ENCODE results near the gene INKA1.

Gene INKA1

DNA sequence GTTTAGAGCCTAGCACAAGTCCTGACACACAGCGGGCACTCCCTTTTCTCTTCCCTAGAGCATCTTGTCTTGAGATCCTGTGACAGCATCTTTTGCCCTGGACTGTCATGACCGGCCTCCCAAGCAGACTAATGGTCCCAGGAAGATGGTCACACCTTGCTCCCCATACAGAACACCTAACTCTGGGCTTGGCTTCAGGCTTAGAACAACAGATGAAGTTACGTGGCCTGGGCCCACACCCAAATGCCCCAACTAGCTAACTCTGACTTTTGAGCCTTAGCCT lies 15.9 kb upstream of the INKA1 start:
- no peak for DNase-seq

- no peak for DNase-seq
Measured at GRCh38 chr3:49787536-49787935, 15.5 kb upstream of the INKA1 start.

GRCh38 chr3:49788056-49788455 lies 15.0 kb upstream of the INKA1 start:
- no peak for DNase-seq

DNA sequence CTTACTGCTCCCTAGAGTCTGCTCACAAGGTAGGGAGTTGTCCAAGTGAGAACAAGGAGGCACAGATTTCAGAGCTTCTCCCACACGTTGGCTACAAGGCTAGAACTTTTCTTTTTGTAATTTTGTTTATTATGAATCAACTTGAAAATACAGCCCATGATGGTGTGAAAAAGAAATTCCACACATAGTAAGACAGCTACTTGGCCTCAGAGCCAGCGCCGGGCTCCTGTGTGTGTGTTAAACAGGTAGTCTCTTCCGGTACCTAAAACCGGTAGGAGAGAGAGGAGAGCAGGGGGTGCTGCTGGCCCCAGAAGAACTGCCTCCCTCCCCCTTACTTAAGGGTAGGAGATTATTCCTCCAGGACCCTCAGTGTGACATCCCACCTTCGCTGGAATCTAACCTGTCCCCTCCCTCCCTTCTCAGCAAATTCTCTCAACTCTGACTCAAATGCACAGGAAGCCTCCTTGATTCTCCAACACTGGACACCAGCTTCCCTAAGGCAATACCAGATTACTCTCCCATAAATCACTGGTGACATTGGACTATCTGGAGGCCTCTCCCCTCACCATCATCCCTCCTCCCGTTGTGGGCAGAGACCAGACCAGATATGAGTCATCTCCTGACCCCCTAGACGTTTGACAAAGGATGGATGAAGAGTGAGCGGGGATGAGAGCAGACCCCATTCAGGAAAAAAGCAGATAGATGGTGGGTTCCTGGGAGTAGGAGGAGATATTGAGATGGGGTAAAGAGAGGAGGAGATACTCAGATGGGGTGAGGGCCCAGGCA lies 12.2 kb upstream of the INKA1 start:
- DNase-seq, result no peak

DNA sequence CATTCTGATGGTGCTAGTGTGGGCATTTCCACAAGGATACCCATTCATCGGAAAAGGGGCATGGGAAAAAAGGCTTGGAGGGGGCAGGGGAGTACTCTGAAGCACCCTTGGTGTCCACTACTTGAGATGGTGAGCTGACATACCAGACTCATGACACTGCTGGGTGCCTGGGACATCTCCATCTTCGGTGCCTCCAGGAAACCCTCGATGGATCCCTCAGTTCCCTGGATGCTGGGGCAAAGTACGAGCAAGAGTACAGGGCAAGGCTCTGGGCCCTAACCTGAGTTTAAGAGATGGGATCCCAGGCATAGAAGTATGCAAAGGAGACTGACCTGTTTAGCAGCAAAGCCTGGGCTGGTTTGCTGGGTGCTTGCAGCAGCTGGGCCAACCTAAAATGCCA lies 11.5 kb upstream of the INKA1 start:
- no peak for DNase-seq

DNA sequence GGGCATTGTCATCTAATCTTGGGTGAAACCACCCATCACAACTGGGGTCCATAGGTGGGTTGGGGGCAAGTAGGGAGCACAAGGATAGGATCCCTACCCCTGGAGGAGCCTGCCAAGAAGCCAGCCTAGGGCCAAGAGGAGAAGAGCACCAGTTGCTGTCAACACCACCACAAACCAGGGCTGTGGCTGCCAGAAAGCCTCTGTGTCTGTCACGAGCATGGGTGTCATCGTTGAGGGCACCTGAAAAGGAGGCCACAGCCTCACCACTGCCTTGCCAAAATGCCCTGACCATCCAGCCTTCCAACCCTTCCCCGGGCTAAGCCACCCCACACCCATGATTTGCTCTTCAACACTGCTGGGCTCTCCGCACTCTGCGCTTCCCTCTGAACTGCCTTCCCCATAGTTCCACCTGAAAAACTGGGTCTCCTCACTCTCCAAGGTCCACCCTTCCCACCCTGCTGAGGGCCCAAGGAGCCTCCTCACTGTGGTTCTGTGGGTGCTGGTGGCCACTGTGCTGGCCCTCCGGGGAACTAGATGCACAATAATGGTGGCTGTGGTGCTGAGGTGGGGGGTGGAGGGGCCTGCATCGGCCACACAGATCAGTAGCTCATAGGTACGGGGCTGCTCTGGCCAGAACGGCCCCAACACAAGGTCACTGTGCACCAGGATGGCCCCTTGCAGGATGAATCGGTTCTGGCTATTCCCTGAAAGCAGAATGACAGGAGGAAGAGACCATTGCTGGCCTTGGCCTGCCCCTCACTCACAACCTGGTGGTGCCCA lies 10.5 kb upstream of the INKA1 start:
- DNase-seq, result no peak

GRCh38 chr3:49793486-49794085 lies 9.5 kb upstream of the INKA1 start:
- DNase-seq, result no peak

GRCh38 chr3:49794431-49794830 lies 8.6 kb upstream of the INKA1 start:
- no peak for DNase-seq

- DNase-seq, result no peak
Measured at GRCh38 chr3:49794926-49795905, 7.8 kb upstream of the INKA1 start.

DNA sequence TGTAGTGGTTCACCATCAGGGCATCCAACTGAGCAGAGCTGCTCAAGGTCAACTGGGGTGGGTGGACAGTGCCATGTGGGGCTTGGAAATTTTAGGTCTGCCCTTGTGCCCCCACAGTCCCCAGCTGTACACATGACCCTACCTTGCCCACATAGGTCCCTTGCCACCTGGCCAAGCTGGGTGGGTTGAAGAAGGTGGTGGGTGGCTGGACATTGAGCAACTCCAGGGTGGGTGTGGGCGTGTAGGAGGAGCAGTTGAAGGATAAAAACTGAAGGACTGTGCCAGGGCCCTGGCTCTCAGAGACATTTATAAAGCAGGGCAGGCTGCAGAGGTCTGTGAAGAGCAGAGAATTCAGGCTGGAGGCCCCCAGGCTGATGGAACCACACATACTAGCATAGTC lies 4.0 kb upstream of the INKA1 start:
- no peak for DNase-seq

DNA sequence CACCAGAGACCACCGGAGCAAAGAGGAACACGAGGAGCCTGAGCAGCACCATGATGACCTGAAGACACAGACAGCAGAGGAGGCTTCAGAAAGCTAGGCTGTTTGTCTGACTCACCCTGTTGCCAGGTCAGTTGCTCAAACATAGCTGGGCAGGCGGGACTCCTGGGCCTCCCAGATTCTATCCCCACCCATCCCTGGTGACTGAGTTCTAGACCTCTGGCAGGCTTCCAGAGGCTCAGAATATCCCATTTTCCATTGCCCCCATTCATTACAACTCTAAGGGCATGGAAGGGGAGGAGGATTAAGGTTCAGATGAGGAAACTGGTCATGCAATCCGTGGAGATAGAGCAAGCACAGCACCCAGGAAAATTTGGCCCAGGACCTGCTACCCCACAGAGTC lies 3.3 kb upstream of the INKA1 start, which contains the start of gene CDHR4:
Gene CDHR4 (minus strand): TSS at position 113 of the 400 bp plus-strand sequence. CDS start 61 bp downstream, at position 52.
- DNase-seq, result no peak

GRCh38 chr3:49801160-49801559 lies 1.9 kb upstream of the INKA1 start:
- no peak for DNase-seq

DNA sequence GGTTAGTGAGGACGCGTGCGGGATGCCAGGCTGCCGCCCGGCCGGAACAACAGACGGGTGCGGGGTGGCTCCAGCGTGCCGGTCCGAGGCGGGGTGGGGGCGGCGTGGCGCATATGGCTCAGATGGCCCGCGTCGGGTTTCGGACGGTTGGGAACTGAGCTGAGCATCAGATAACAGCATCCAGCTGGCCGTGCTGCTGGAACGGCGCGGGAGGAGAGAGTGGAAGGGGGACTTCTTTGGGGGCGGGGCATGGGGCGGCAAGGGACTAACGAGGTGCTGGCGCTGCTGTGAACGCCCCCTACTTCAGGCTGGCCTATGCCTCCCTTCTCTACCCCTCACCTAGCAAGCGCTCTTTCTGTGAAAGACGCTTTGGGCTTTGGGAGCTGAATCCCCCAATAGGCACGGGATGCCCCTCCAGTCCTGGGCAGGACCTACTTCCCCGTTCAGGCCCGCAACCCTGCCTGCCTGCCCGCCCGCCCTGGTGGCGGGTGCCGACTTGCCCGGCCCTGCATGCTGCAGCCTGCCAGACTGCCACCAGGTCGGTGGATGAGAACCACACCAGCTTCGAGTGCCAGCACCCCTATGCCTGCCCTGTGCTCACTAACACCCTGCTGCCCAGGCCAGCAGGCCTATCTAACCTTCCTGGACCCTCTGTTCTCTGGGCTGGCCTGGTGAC lies 542 bp downstream of the INKA1 start:
- DNase-seq, result peak; percentile 80

GRCh38 chr3:49804141-49805041 lies 1.3 kb downstream of the INKA1 start:
- DNase-seq, result peak; percentile 37

DNA sequence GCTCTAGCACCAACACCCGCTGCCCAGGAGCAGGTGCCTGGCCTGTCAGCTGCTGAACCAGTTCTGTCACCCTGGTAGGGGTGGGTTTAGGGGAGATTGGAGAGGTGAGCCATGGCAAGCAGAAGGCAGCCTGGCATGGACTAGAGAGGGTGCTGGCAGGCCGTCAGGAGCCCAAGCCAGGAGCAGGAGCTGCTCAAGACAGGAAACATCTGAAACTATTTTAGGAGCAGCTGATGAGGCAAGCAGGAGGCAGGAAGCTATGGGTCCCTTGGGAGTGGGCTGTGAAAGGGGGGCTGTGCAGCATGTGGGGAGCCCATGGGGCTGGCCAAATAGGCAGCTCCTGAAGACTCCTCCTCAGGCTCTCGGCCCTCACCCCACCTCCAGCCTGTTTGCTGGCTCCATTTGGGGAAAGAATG lies 2.3 kb downstream of the INKA1 start:
- DNase-seq, result peak; percentile 94

GRCh38 chr3:49805897-49806701 lies 3.0 kb downstream of the INKA1 start:
- peak; percentile 93 for DNase-seq

DNA sequence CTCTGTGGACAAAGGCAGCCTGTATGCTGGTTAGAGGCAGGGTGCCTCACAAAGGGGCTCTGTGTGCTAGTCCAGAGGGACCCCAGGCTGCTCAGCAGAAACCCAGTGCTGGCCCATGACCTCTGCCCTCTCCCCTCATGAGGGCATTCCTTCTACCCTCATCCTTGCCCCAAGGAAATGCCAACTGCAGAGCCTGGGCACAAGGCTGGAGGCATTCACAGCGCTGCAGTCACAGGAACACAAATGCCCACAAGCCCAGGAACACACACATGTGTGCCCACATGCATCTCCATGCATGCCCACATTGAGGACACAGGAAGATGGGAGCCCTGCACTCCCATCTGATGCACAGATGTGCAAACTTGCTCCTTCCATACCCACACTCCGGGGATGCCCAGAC lies 3.8 kb downstream of the INKA1 start:
- no peak for DNase-seq

DNA sequence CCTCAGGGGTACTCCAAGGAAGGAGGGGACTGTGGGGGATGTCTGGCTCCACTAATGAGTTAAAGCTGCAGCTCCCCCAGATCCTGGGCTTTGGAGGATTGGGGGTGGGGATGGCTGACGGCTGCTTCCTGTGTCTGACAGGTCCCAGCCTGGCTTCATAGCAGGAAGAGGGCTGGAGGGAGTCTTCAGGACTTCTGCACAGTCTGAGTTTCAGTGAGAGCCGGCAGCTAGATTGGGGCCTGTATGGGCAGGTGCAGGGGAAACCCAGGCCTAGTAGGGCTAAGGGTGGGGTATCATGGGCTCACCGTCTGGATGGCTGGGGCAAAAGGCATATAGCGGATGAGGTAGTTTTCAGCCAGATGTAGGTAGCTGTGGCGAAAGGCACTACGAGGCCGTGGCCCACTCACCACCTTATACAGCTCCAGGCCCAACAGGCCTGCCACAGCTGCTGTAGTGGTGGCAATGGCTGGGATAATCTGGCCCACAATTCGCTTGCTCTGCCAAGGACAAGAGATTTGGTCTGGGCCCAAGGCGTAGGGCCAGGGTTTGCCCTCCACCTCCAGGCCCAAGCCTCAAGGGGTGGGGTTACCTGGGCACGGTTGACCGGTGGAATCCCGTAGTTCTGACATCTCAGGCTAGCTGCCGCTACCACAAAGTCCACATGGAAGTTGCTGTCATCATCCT lies 4.5 kb downstream of the INKA1 start:
- no peak for DNase-seq

DNA sequence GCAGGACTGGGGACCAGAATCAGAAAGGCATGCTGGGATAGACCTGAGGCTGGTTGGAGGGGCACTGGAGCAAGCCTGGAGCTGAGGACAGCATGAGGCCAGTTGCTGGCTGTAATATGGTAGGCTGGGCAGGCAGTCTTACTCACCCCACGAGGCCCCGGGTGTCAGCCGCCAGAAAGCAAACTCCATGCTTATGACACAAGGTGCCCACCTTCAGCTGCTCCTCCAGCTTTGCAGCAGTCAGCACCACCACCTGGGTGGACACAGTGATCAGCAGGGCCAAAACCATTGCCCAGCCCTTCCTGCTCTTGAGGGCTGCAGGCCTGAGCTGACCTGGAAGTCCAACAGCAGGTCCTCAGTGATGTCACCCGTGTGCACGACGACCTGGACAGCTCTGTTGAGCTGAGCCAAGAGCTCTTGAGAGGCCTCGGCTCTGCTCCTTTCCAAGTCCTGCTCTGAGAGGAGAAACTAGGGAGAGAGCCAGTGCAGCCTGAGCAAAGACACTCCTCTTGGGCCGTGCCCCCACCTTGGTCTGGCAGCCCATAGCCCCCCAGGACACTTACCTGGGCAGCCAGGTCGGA lies 9.9 kb downstream of the INKA1 start:
- DNase-seq, result no peak
